Stimulated activated naive B cell treated with anti-CD40 and anti-IgM and Interleukin-4, amounts not matched to agents 10 μg/mL and 1 μg/mL and 100 μg/mL, for 72 hours (primary cell): ENCODE results near the gene SLC9A4.

ENCODE experiments used
- ATAC-seq, 2 donors: fragments of 150-1000 bp; cut with Tn5 transposase; replicated peaks; 2 replicates each; pipeline ENCODE4 v1.10.0; 2021; ENCODE audit warnings: moderate library complexity in 1 of 2
- DNase-seq: peaks from one replicate; pipeline ENCODE4 v3.0.0; 2021
- H3K27ac Mint-ChIP-seq: one replicate; pipeline ENCODE4 v1.8.0; 2022; ENCODE audit warnings: mild to moderate bottlenecking, mixed read lengths
- H3K27me3 Mint-ChIP-seq, 2 donors: one replicate each; pipeline ENCODE4 v1.8.0; 2022; ENCODE audit warnings: mixed read lengths in 2 of 2
- H3K36me3 Mint-ChIP-seq, 2 donors: one replicate each; pipeline ENCODE4 v1.8.0; 2022; ENCODE audit warnings: mixed read lengths in 2 of 2, mild to moderate bottlenecking in 1 of 2
- H3K4me1 Mint-ChIP-seq, 2 donors: one replicate each; pipeline ENCODE4 v1.8.0; 2022; ENCODE audit warnings: mixed read lengths in 2 of 2, mild to moderate bottlenecking in 1 of 2
- H3K4me3 Mint-ChIP-seq, 2 donors: one replicate each; pipeline ENCODE4 v1.8.0; 2022; ENCODE audit warnings: mild to moderate bottlenecking in 2 of 2, mixed read lengths in 2 of 2, moderate library complexity in 1 of 2
- H3K9me3 Mint-ChIP-seq, 2 donors: one replicate each; pipeline ENCODE4 v1.8.0; 2022; ENCODE audit warnings: mixed read lengths in 2 of 2, mild to moderate bottlenecking in 1 of 2

Gene SLC9A4

DNA sequence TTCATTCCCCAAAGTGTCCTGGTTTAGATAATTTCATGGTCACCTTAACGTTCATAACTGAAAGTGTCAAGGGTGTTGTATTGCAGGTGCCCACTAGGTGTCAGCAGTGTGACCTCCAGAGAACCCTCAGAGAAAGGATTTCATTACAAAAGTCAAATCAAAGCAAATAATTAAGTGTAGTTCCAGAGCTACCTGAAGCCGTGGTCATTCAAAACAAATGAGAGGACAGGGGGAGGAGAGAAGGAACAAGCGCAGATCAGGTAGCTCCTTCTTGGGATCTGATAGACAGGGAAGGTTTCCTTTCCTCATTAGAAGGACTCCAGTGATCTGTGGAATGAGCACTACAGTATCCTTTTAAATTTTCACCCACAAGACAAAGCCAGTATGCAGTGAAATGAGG lies at the start of gene SLC9A4:
Gene SLC9A4 (plus strand): TSS at position 207 of the 400 bp plus-strand sequence. CDS start 534 bp downstream, outside the sequence.
- peaks cover 7 to 14% of the 10 kb centered on the region in 2 donors for H3K9me3 Mint-ChIP-seq
- DNase-seq, result peak; percentile 29
- no peak within 1 kb of the TSS for H3K4me3 Mint-ChIP-seq
- H3K27me3 Mint-ChIP-seq, result peaks cover 25 to 39% of the 10 kb centered on the region in 2 donors
- H3K36me3 Mint-ChIP-seq, result peaks cover 0 to 3% of the 10 kb centered on the region in 2 donors
- no peaks in the 10 kb centered on the region for H3K4me1 Mint-ChIP-seq
- no peak within 1 kb of the TSS for H3K27ac Mint-ChIP-seq
- ATAC-seq, result peak in 1 of 2 donors; percentile 31

DNA sequence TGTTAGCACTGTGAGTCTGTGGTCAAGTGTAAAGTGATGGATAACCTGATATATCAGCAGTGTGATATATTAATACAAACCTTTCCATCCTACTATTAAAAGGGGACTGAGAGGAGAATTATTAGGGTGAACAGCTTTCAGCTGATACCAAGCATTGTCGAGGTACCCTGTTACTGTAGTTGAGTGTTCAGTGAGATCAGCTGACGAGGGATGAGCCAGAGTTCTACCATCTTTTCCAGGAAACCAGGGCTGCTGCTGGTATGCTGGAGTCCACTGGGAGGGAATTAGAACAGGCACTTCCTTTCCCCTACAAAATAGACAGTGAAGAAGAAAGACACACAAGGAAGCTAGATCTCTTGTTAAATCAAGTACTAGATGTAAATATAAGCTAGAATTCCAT lies 49.7 kb upstream of the SLC9A4 start:
- H3K27ac Mint-ChIP-seq, result no peak overlapping the region

GRCh38 chr2:102424754-102425153 lies 48.3 kb upstream of the SLC9A4 start:
- peaks cover 14 to 26% of the 10 kb centered on the region in 2 donors for H3K4me1 Mint-ChIP-seq
- no peak overlapping the region for H3K4me3 Mint-ChIP-seq
- H3K27me3 Mint-ChIP-seq, result no peaks in the 10 kb centered on the region
- H3K9me3 Mint-ChIP-seq, result peaks cover 0 to 1% of the 10 kb centered on the region in 2 donors
- DNase-seq (no peak), ATAC-seq (peak; percentile 94 to 95)
- H3K27ac Mint-ChIP-seq, result no peak overlapping the region
- no peaks in the 10 kb centered on the region for H3K36me3 Mint-ChIP-seq

More for the DNA sequence above, 49.7 kb upstream of the SLC9A4 start:
- ATAC-seq (no peak), DNase-seq (no peak)
- Mint-ChIP-seq H3K4me1 (peaks cover 14 to 31% of the 10 kb centered on the region in 2 donors), H3K4me3 (no peak overlapping the region), H3K9me3 (peaks cover 0 to 1% of the 10 kb centered on the region in 2 donors), H3K36me3 (no peaks in the 10 kb centered on the region), H3K27me3 (no peaks in the 10 kb centered on the region)

- Mint-ChIP-seq H3K9me3 (peaks cover 0 to 1% of the 10 kb centered on the region in 2 donors), H3K36me3 (no peaks in the 10 kb centered on the region), H3K4me1 (peaks cover 14 to 26% of the 10 kb centered on the region in 2 donors), H3K27me3 (no peaks in the 10 kb centered on the region), H3K27ac (no peak overlapping the region), H3K4me3 (no peak overlapping the region)
- ATAC-seq (peak; percentile 38 to 60), DNase-seq (no peak)
Measured at GRCh38 chr2:102425441-102426132, 47.4 kb upstream of the SLC9A4 start.

DNA sequence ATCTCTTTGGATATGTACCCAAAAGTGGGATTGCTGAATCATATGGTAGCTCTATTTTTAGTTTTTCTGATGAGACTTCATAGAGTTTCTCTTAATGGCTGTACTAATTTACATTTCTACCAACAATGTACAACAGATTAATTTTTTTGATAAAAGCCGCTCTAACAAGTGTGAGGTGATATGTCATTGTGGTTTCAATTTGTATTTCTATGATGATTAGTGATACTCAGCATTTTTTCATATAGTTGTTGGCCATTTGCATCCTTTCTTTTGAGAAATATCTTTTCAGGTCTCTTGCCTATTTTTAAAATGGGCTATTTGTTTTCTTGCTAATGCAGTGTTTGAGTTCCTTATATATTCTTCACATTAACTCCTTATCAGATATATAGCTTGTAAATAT lies 45.8 kb upstream of the SLC9A4 start:
- no peaks in the 10 kb centered on the region for H3K27me3 Mint-ChIP-seq
- DNase-seq, result no peak
- peaks cover 0 to 1% of the 10 kb centered on the region in 2 donors for H3K9me3 Mint-ChIP-seq
- H3K4me3 Mint-ChIP-seq, result no peak overlapping the region
- ATAC-seq, result no peak
- no peaks in the 10 kb centered on the region for H3K36me3 Mint-ChIP-seq
- H3K27ac Mint-ChIP-seq, result no peak overlapping the region
- peaks cover 16 to 21% of the 10 kb centered on the region in 2 donors for H3K4me1 Mint-ChIP-seq

GRCh38 chr2:102428573-102428972 lies 44.5 kb upstream of the SLC9A4 start:
- DNase-seq (no peak), ATAC-seq (no peak)
- Mint-ChIP-seq H3K4me1 (peaks cover 10 to 11% of the 10 kb centered on the region in 2 donors), H3K36me3 (no peaks in the 10 kb centered on the region), H3K4me3 (no peak overlapping the region), H3K27me3 (no peaks in the 10 kb centered on the region), H3K27ac (no peak overlapping the region), H3K9me3 (peaks cover 0 to 1% of the 10 kb centered on the region in 2 donors)

DNA sequence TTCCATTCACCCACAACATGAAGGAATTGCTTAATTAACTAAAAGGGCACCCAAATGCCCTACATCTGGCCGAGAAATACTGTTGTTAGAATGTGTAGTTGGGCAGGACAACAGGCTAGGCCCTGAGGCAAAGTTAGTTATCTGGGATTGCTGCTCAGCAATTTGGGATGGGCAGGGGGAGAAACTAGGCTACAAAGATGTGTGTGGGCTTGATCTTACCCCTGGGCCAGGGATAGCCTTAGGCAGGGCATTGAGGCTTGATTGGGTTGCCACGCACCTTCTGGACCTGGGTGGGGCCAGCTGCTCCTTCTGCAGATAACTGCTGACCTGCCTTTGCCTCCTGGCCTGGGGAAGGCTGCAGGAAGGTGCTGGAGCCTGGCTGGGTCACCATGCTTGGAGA lies 40.6 kb upstream of the SLC9A4 start:
- no peak overlapping the region for H3K27ac Mint-ChIP-seq

GRCh38 chr2:102433973-102434654 lies 38.9 kb upstream of the SLC9A4 start:
- Mint-ChIP-seq H3K36me3 (no peaks in the 10 kb centered on the region), H3K4me1 (peaks cover 13 to 17% of the 10 kb centered on the region in 2 donors), H3K27ac (no peak overlapping the region), H3K4me3 (no peak overlapping the region), H3K27me3 (no peaks in the 10 kb centered on the region), H3K9me3 (no peaks in the 10 kb centered on the region)
- no peak for DNase-seq
- ATAC-seq, result no peak

More for the DNA sequence above, 40.6 kb upstream of the SLC9A4 start:
- peaks cover 13 to 17% of the 10 kb centered on the region in 2 donors for H3K4me1 Mint-ChIP-seq
- ATAC-seq (no peak), DNase-seq (no peak)
- peaks cover 0 to 1% of the 10 kb centered on the region in 2 donors for H3K9me3 Mint-ChIP-seq
- no peak overlapping the region for H3K4me3 Mint-ChIP-seq
- H3K36me3 Mint-ChIP-seq, result no peaks in the 10 kb centered on the region
- H3K27me3 Mint-ChIP-seq, result no peaks in the 10 kb centered on the region

- Mint-ChIP-seq H3K27me3 (no peaks in the 10 kb centered on the region), H3K9me3 (no peaks in the 10 kb centered on the region), H3K27ac (no peak overlapping the region), H3K4me3 (no peak overlapping the region), H3K4me1 (peaks cover 13 to 17% of the 10 kb centered on the region in 2 donors), H3K36me3 (no peaks in the 10 kb centered on the region)
- no peak for DNase-seq
- peak; percentile 29 to 31 for ATAC-seq
Measured at GRCh38 chr2:102434655-102435381, 38.2 kb upstream of the SLC9A4 start.

DNA sequence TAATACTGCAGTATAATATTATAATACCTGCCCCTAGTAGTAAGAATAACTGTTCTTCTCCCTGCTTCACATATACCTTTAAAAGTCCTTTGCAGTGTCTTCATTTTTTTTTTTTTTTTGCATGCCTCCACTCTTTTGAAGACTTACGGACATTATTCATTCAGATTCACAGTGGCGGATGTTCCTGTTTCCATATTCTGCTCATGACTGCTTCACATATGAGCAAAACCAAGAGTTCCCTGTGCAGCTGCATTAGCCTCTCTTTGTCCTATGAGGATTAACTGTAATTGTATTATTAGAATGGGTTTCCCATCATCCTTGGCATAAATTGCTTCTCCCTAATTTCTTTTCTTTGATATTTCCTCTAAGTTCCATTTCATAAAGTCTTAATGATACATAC lies 37.3 kb upstream of the SLC9A4 start:
- ATAC-seq, result no peak
- H3K27me3 Mint-ChIP-seq, result no peaks in the 10 kb centered on the region
- H3K27ac Mint-ChIP-seq, result no peak overlapping the region
- no peaks in the 10 kb centered on the region for H3K36me3 Mint-ChIP-seq
- H3K4me1 Mint-ChIP-seq, result peaks cover 13 to 17% of the 10 kb centered on the region in 2 donors
- H3K4me3 Mint-ChIP-seq, result peak overlapping the region in 1 of 2 donors; percentile 37
- H3K9me3 Mint-ChIP-seq, result no peaks in the 10 kb centered on the region
- DNase-seq, result no peak

DNA sequence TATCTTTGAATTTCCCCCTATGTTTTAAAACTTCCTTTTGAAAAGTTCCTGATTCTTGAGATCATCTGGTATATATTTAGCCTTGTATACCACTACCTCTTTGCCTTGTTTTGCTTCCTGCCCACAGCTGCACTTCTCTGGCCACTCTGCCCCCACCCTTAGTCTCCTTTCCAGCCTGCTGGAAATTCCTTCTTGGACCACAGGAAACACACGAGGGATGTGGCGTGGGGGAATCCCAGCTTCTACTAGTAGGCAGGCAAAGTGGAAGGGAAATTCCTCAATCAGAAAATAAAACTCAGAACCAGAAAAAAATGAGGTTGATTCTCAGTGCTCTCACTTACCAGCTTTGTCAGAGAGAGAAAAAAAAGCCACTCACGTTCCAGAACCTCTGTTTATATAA lies 36.7 kb upstream of the SLC9A4 start:
- DNase-seq, result no peak
- peaks cover 13 to 17% of the 10 kb centered on the region in 2 donors for H3K4me1 Mint-ChIP-seq
- H3K36me3 Mint-ChIP-seq, result no peaks in the 10 kb centered on the region
- peak overlapping the region; percentile 13 to 37 for H3K4me3 Mint-ChIP-seq
- H3K27me3 Mint-ChIP-seq, result no peaks in the 10 kb centered on the region
- H3K27ac Mint-ChIP-seq, result no peak overlapping the region
- H3K9me3 Mint-ChIP-seq, result no peaks in the 10 kb centered on the region
- peak; percentile 36 to 53 for ATAC-seq

- Mint-ChIP-seq H3K4me3 (no peak overlapping the region), H3K9me3 (no peaks in the 10 kb centered on the region), H3K27ac (no peak overlapping the region), H3K27me3 (no peaks in the 10 kb centered on the region), H3K4me1 (peaks cover 12 to 17% of the 10 kb centered on the region in 2 donors), H3K36me3 (no peaks in the 10 kb centered on the region)
- no peak for ATAC-seq
- no peak for DNase-seq
Measured at GRCh38 chr2:102437122-102437521, 35.9 kb upstream of the SLC9A4 start.

GRCh38 chr2:102438111-102438510 lies 34.9 kb upstream of the SLC9A4 start:
- Mint-ChIP-seq H3K36me3 (no peaks in the 10 kb centered on the region), H3K4me1 (peaks cover 12 to 20% of the 10 kb centered on the region in 2 donors), H3K27ac (no peak overlapping the region), H3K27me3 (no peaks in the 10 kb centered on the region), H3K9me3 (no peaks in the 10 kb centered on the region), H3K4me3 (no peak overlapping the region)
- ATAC-seq, result no peak
- DNase-seq, result no peak

GRCh38 chr2:102438578-102438977 lies 34.4 kb upstream of the SLC9A4 start:
- H3K27ac Mint-ChIP-seq, result no peak overlapping the region
- no peaks in the 10 kb centered on the region for H3K36me3 Mint-ChIP-seq
- no peaks in the 10 kb centered on the region for H3K9me3 Mint-ChIP-seq
- no peak for ATAC-seq
- H3K27me3 Mint-ChIP-seq, result no peaks in the 10 kb centered on the region
- DNase-seq, result no peak
- no peak overlapping the region for H3K4me3 Mint-ChIP-seq
- H3K4me1 Mint-ChIP-seq, result peaks cover 12 to 21% of the 10 kb centered on the region in 2 donors
